Kidney (tissue), 14 donors: ENCODE data around the gene SNX9. TPM values are rescaled to one million over a fixed set of nuclear protein-coding genes. Genes with fewer than 3 reads are reported as not detected.
"Not testable (repeated sequence)": the region's sequence is repeated elsewhere in the genome, so short reads cannot be mapped to it uniquely, and the experiment has no call there.

Experiments used
- DNase-seq, 5 donors: peaks; one replicate each; pipeline ENCODE4 v3.0.0-alpha.2; 2013 to 2020
- FAIRE-seq: peaks from 2 replicates; lab custom pipeline; 2012; peaks lifted over from hg19 to GRCh38; lab: Jason Lieb, UNC
- H3K27ac ChIP-seq, 2 donors: one replicate each; pipeline ENCODE4 v1.7.0; 2013; ENCODE audit warnings: low read depth in 2 of 2, low read length in 2 of 2, inconsistent platforms in 1 of 2
- H3K27me3 ChIP-seq: one replicate; pipeline ENCODE4 v1.7.1; 2013; ENCODE audit warnings: low read length, inconsistent platforms; ENCODE audit not compliant: control insufficient read depth, insufficient read depth
- H3K36me3 ChIP-seq, 3 donors: one replicate each; pipeline versions ENCODE4 v1.7.0 to v1.7.1; 2013; ENCODE audit warnings: low read length in 3 of 3, control low read depth in 1 of 3, inconsistent platforms in 1 of 3; ENCODE audit not compliant: insufficient read depth in 3 of 3, control insufficient read depth in 2 of 3
- H3K4me1 ChIP-seq, 3 donors: one replicate each; pipeline versions ENCODE4 v1.7.0 to v1.7.1; 2013; ENCODE audit warnings: low read length in 3 of 3, inconsistent platforms in 1 of 3, low read depth in 1 of 3; ENCODE audit not compliant: control insufficient read depth in 2 of 3, insufficient read depth in 2 of 3
- H3K4me3 ChIP-seq, 3 donors: one replicate each; pipeline versions ENCODE4 v1.7.0 to v1.8.1; 2013; ENCODE audit warnings: low read length in 3 of 3, control low read depth in 1 of 3, inconsistent platforms in 1 of 3
- H3K9ac ChIP-seq, 3 donors: one replicate each; pipeline versions ENCODE4 v1.7.0 to v1.7.1; 2013; ENCODE audit warnings: low read length in 3 of 3, control low read depth in 1 of 3, inconsistent platforms in 1 of 3
- H3K9me3 ChIP-seq, 3 donors: one replicate each; pipeline versions ENCODE4 v1.7.0 to v1.7.1; 2013; ENCODE audit warnings: low read length in 3 of 3, control low read depth in 1 of 3, inconsistent platforms in 1 of 3; ENCODE audit not compliant: control insufficient read depth in 2 of 3, insufficient read depth in 1 of 3
- intact Hi-C: fragments of 100-400 bp; cut with DNase I; formaldehyde crosslinking; loops from one replicate; pipeline ENCODE4 v1.11.1; 2022
- polyA plus RNA-seq: library from polyadenylated mRNA; stranded (reverse); fragments of 350-450 nt; fragmentation: Illumina TruSeq; extraction: RNeasy Lipid Tissue Mini Kit (QIAGEN cat#74804); gene quantifications from one replicate; pipeline ENCODE4 v1.2.3, GENCODE V29; 2014; ENCODE audit warnings: low read depth, low replicate concordance; ENCODE audit not compliant: insufficient read depth
- total RNA-seq: library from RNA; stranded (reverse); fragmentation: NEBNext Ultra II Directional; extraction: Animal tissue kit (Norgen Biotek cat#: 25700); gene quantifications from one replicate; pipeline ENCODE4 v1.2.1, GENCODE V29; 2021
- TF ChIP-seq, protein P1 (sequence below): IDR thresholded peaks from 3 replicates; pipeline ENCODE4 v1.5.1; 2012; ENCODE audit warnings: mild to moderate bottlenecking, moderate library complexity, borderline replicate concordance; ENCODE audit not compliant: insufficient read depth; ENCODE audit errors: extremely low read depth
- donor health status: control.
- donor health status: control.
- donor health status: control.
- donor health status: control.
- donor health status: control.
- donor health status: DM: yes; HTN: yes; CAD: no.
- donor health status: Normal renal cell carcinoma (clear cell type).

Gene SNX9
- total and polyA plus RNA-seq, 2 donors from 2014 or later, result 25.2 to 49.3 TPM

- H3K4me3 ChIP-seq, result no peak overlapping the region
- FAIRE-seq, result no peak
- H3K9me3 ChIP-seq, result no peaks in the 10 kb centered on the region
- H3K4me1 ChIP-seq, result peaks cover 0 to 4% (median 0%) of the 10 kb centered on the region in 3 donors
- H3K36me3 ChIP-seq, result peaks cover 0 to 54% (median 12%) of the 10 kb centered on the region in 3 donors
- DNase-seq, result no peak
- no peak overlapping the region for H3K9ac ChIP-seq
- no peak overlapping the region for H3K27ac ChIP-seq
- TF ChIP-seq, protein P1, sequence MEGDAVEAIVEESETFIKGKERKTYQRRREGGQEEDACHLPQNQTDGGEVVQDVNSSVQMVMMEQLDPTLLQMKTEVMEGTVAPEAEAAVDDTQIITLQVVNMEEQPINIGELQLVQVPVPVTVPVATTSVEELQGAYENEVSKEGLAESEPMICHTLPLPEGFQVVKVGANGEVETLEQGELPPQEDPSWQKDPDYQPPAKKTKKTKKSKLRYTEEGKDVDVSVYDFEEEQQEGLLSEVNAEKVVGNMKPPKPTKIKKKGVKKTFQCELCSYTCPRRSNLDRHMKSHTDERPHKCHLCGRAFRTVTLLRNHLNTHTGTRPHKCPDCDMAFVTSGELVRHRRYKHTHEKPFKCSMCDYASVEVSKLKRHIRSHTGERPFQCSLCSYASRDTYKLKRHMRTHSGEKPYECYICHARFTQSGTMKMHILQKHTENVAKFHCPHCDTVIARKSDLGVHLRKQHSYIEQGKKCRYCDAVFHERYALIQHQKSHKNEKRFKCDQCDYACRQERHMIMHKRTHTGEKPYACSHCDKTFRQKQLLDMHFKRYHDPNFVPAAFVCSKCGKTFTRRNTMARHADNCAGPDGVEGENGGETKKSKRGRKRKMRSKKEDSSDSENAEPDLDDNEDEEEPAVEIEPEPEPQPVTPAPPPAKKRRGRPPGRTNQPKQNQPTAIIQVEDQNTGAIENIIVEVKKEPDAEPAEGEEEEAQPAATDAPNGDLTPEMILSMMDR, result no peak
- H3K27me3 ChIP-seq, result no peaks in the 10 kb centered on the region
- intact Hi-C loops, result no loop called here
Observed at GRCh38 chr6:157937916-157938315, 114.9 kb downstream of the SNX9 start.

GRCh38 chr6:157940375-157941036 is 117.5 kb downstream of the SNX9 start:
- FAIRE-seq, H3K27me3 ChIP-seq, H3K27ac ChIP-seq, H3K4me3 ChIP-seq, H3K4me1 ChIP-seq, H3K9ac ChIP-seq, intact Hi-C loops, H3K9me3 ChIP-seq: not testable (repeated sequence)
- H3K36me3 ChIP-seq, result peaks cover 3 to 60% (median 17%) of the 10 kb centered on the region in 3 donors
- peak in 2 of 5 donors; percentile 16 to 23 for DNase-seq

GRCh38 chr6:157941101-157941863 is 118.2 kb downstream of the SNX9 start:
- Histone ChIP-seq H3K36me3 (peaks cover 3 to 57% (median 15%) of the 10 kb centered on the region in 3 donors), H3K9me3 (no peaks in the 10 kb centered on the region), H3K4me1 (peaks cover 0 to 4% (median 0%) of the 10 kb centered on the region in 3 donors), H3K4me3 (no peak overlapping the region), H3K27ac (no peak overlapping the region), H3K27me3 (no peaks in the 10 kb centered on the region), H3K9ac (no peak overlapping the region)
- no peak for FAIRE-seq
- DNase-seq, result no peak
- intact Hi-C loops, result no loop called here
- TF ChIP-seq, protein P1, result no peak

DNA sequence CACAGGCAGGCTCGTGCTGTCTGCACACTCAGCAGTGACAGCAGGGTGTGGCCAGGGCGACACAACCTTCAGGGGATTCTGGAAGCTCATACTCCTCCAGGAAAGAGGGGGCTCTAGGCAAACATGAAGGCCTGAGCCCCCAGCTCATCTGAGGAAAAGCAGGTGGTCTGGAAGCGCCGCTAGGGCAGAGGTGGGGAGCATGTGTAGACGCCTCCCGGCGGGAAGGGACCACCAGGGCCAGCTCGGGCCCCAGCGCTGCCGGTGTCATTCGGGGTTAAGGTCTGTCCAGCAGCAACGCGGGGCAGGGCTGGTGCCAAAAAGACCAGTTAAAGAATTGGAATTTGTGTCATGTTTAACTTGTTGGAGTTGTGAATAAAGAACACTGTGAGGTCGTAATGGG is 119.3 kb downstream of the SNX9 start:
- Histone ChIP-seq H3K36me3 (peaks cover 3 to 54% (median 13%) of the 10 kb centered on the region in 3 donors), H3K9me3 (no peaks in the 10 kb centered on the region), H3K9ac (no peak overlapping the region), H3K27me3 (no peaks in the 10 kb centered on the region), H3K27ac (no peak overlapping the region), H3K4me1 (peaks cover 0 to 4% (median 0%) of the 10 kb centered on the region in 3 donors), H3K4me3 (no peak overlapping the region)
- TF ChIP-seq, protein P1, result no peak
- DNase-seq, result no peak
- intact Hi-C loops, result no loop called here
- FAIRE-seq, result no peak
